Endothelial cell of umbilical vein (primary cell): ENCODE measurements around the gene ESYT2. TPM values are rescaled to one million over a fixed set of nuclear protein-coding genes. Genes with fewer than 3 reads are reported as not detected.

ENCODE experiments used
- BruUV-seq: library from RNA; stranded (reverse); fragments of 400-500 nt; replicated peaks from 2 replicates; lab custom pipeline; 2021; lab: Mats Ljungman, UMichigan
- CTCF ChIA-PET: fragments of 300-600, 350-600 bp; sonication (Branson Sonifier 250); formaldehyde crosslinking; loops from one replicate; lab custom pipeline; 2021; ENCODE audit warnings: antibody characterized with exemption, inconsistent platforms; lab: Charles Lee
- POLR2A ChIA-PET: fragments of 300-600, 350-600 bp; sonication (Branson Sonifier 250); formaldehyde crosslinking; loops from one replicate; lab custom pipeline; 2021; ENCODE audit warnings: antibody characterized with exemption, inconsistent platforms; lab: Charles Lee
- DNase-seq: peaks from one replicate; pipeline ENCODE4 v3.0.0-alpha.2; 2011; ENCODE audit warnings: low read depth, low spot score
- FAIRE-seq: peaks from 2 replicates; lab custom pipeline; 2011; peaks lifted over from hg19 to GRCh38; lab: Jason Lieb, UNC
- H2AFZ ChIP-seq: 2 replicates; pipeline ENCODE4 v1.6.0; 2012; ENCODE audit warnings: low read depth, low read length, control low read depth, inconsistent platforms
- H3K27ac ChIP-seq: 2 replicates; pipeline ENCODE4 v1.5.1; 2011; ENCODE audit warnings: low read depth, mild to moderate bottlenecking, control low read depth, low read length, moderate library complexity; ENCODE audit not compliant: insufficient read depth
- H3K27me3 ChIP-seq, 2 experiments: 2 replicates each; pipeline versions ENCODE4 v1.6.0 to v1.6.1; 2011; ENCODE audit warnings: low read length in 2 of 2, mixed read lengths in 1 of 2; ENCODE audit not compliant: control insufficient read depth in 2 of 2, insufficient read depth in 2 of 2
- H3K36me3 ChIP-seq, 2 experiments: 2 replicates in 1 of 2; 3 replicates in 1 of 2; pipeline ENCODE4 v1.5.1; 2011; ENCODE audit warnings: low read length in 2 of 2, mild to moderate bottlenecking in 1 of 2, moderate library complexity in 1 of 2; ENCODE audit not compliant: control insufficient read depth in 2 of 2, insufficient read depth in 2 of 2; ENCODE audit errors: extremely low read depth in 1 of 2
- H3K4me1 ChIP-seq: 3 replicates; pipeline ENCODE4 v1.5.1; 2011; ENCODE audit warnings: mild to moderate bottlenecking, low read length; ENCODE audit not compliant: control insufficient read depth, insufficient read depth; ENCODE audit errors: extremely low read depth
- H3K4me2 ChIP-seq: 2 replicates; pipeline ENCODE4 v1.6.1; 2011; ENCODE audit warnings: low read length, control low read depth, mixed read lengths; ENCODE audit not compliant: insufficient read depth
- H3K4me3 ChIP-seq, 3 experiments: fragments of 200-600 bp in 1 of 3; sonication (generic), shearing (Covaris generic) in 1 of 3; replicated peaks in 1 of 3; 2 replicates each; pipeline ENCODE4 v1.5.1; 2011 to 2016; ENCODE audit warnings: control low read depth in 3 of 3, low read length in 3 of 3, mild to moderate bottlenecking in 2 of 3, inconsistent platforms in 1 of 3, low read depth in 1 of 3, moderate library complexity in 1 of 3; ENCODE audit not compliant: insufficient read depth in 1 of 3
- H3K79me2 ChIP-seq: 2 replicates; pipeline ENCODE4 v1.6.0; 2012; ENCODE audit warnings: low read length, inconsistent platforms; ENCODE audit not compliant: control insufficient read depth, insufficient read depth
- H3K9ac ChIP-seq: replicated peaks from 2 replicates; pipeline ENCODE3; 2011; ENCODE audit warnings: low read length, control low read depth; ENCODE audit not compliant: insufficient read depth; ENCODE audit errors: extremely low read depth
- H3K9me1 ChIP-seq: replicated peaks from 3 replicates; pipeline ENCODE4 v1.6.0; 2011; ENCODE audit warnings: mild to moderate bottlenecking, low read length; ENCODE audit not compliant: control insufficient read depth, insufficient read depth; ENCODE audit errors: extremely low read depth
- H3K9me3 ChIP-seq: replicated peaks from 2 replicates; pipeline ENCODE4 v1.5.1; 2012; ENCODE audit warnings: low read length, inconsistent platforms; ENCODE audit not compliant: control insufficient read depth, insufficient read depth
- H4K20me1 ChIP-seq: replicated peaks from 2 replicates; pipeline ENCODE3; 2011; ENCODE audit warnings: mild to moderate bottlenecking, low read length; ENCODE audit not compliant: control insufficient read depth, insufficient read depth; ENCODE audit errors: extremely low read depth
- CTCF ChIP-seq, 2 donors: IDR thresholded peaks; 1 replicate in 1 of 2; 2 replicates in 1 of 2; pipeline ENCODE4 v1.5.1; 2011; ENCODE audit warnings: low read length in 2 of 2, mild to moderate bottlenecking in 2 of 2, moderate library complexity in 2 of 2, control low read depth in 1 of 2, inconsistent platforms in 1 of 2, low read depth in 1 of 2; ENCODE audit not compliant: insufficient read depth in 1 of 2; ENCODE audit errors: extremely low read depth in 1 of 2
- EZH2 ChIP-seq: IDR thresholded peaks from 2 replicates; pipeline ENCODE4 v1.6.1; 2012; ENCODE audit warnings: borderline replicate concordance, low read depth, mild to moderate bottlenecking, moderate library complexity, low read length, inconsistent platforms; ENCODE audit not compliant: severe bottlenecking
- FOS ChIP-seq: IDR thresholded peaks from 2 replicates; pipeline ENCODE4 v1.6.1; 2011; ENCODE audit warnings: mild to moderate bottlenecking, low read length, moderate library complexity, borderline replicate concordance; ENCODE audit not compliant: insufficient read depth
- GATA2 ChIP-seq: IDR thresholded peaks from 2 replicates; pipeline ENCODE4 v1.7.0; 2011; ENCODE audit warnings: low read depth, mild to moderate bottlenecking, moderate library complexity, mixed read lengths, low read length; ENCODE audit not compliant: insufficient read length, insufficient read depth
- JUN ChIP-seq: IDR thresholded peaks from 2 replicates; pipeline ENCODE4 v1.6.1; 2011; ENCODE audit warnings: borderline replicate concordance, low read depth; ENCODE audit not compliant: insufficient read length, insufficient read depth
- MAX ChIP-seq: IDR thresholded peaks from 2 replicates; pipeline ENCODE4 v1.6.1; 2011; ENCODE audit not compliant: insufficient read depth, insufficient read length
- MYC ChIP-seq: IDR thresholded peaks from one replicate; pipeline ENCODE4 v1.6.1; 2011; ENCODE audit warnings: mild to moderate bottlenecking, low read depth, low read length
- POLR2A ChIP-seq: IDR thresholded peaks from 2 replicates; pipeline ENCODE4 v1.6.1; 2012; ENCODE audit warnings: low read depth, mild to moderate bottlenecking, control low read depth, low read length
- POLR2AphosphoS5 ChIP-seq: IDR thresholded peaks from 2 replicates; pipeline ENCODE4 v1.6.1; 2012; ENCODE audit warnings: low read depth, mild to moderate bottlenecking, control low read depth, low read length, moderate library complexity; ENCODE audit not compliant: insufficient read depth
- dilution Hi-C: fragments of 300-500 bp; cut with MboI; formaldehyde crosslinking; loops from one replicate; pipeline ENCODE4 v1.15.0; 2019; ENCODE audit warnings: low sequenced_read_pairs; ENCODE audit not compliant: extremely low pct_ligation_motif_present
- intact Hi-C: fragments of 100-400 bp; cut with micrococcal nuclease; formaldehyde crosslinking; loops from one replicate; pipeline ENCODE4 v1.10.0; 2022
- polyA plus RNA-seq, 4 experiments: library from polyadenylated mRNA; depleted of rRNA in 3 of 4; stranded (reverse) in 3 of 4; unstranded in 1 of 4; fragments of >200 nt; gene quantifications; 2 replicates each; pipeline versions ENCODE4 v1.2.1 to v1.2.3, GENCODE V29; 2011 to 2012; ENCODE audit warnings: missing spikeins in 1 of 4
- total RNA-seq: library from RNA; stranded (reverse); gene quantifications from 2 replicates; pipeline ENCODE4 v1.2.3, GENCODE V29; 2021

The ESYT2 gene
- total and polyA plus RNA-seq, 2 donors (not counting 3 experiments of a cell fraction or from before 2014, with no cell fraction given) = 18.8 to 46.6 TPM

- Histone ChIP-seq H3K27ac (no peak overlapping the region), H3K4me1 (peaks cover 24% of the 10 kb centered on the region), H3K9ac (no peak overlapping the region), H3K36me3 (peaks cover 0 to 2% of the 10 kb centered on the region in 2 experiments), H3K9me3 (no peaks in the 10 kb centered on the region), H3K27me3 (no peaks in the 10 kb centered on the region), H3K4me2 (peak overlapping the region; percentile 86), H3K4me3 (peak overlapping the region in 1 of 3 experiments; percentile 18), H3K79me2 (peaks cover 59% of the 10 kb centered on the region), H2AFZ (no peak overlapping the region), H4K20me1 (no peaks in the 10 kb centered on the region), H3K9me1 (no peaks in the 10 kb centered on the region)
- FAIRE-seq (no peak), DNase-seq (no peak)
- ChIA-PET CTCF (no interaction called here), POLR2A (no interaction called here)
- BruUV-seq = no TSS peak
- dilution Hi-C loops = no loop called here
- TF ChIP-seq GATA2 (no peak), EZH2 (no peak), POLR2A (no peak), FOS (no peak), CTCF (IDR thresholded peaks at IDR 0.05; ENCODE audit: extremely low read depth in 1 of 2, insufficient read depth in 1 of 2, low read depth in 1 of 2, low read length in 2 of 2) (no peak), MYC (no peak), JUN (no peak), POLR2AphosphoS5 (no peak), MAX (no peak)
- intact Hi-C loops = no loop called here
Measured at GRCh38 chr7:158702196-158702595, 127.1 kb downstream of the ESYT2 start.
